ENCODE results near the gene VPS37C.
"Not testable (repeated sequence)": the region's sequence is repeated elsewhere in the genome, so short reads cannot be mapped to it uniquely, and the experiment has no call there.

VPS37C gene

GRCh38 chr11:61115498-61116224 is 45.6 kb downstream of the VPS37C start:
- DNase-seq = no peak

- no peak for DNase-seq
Measured at GRCh38 chr11:61114913-61115312, 46.3 kb downstream of the VPS37C start.

GRCh38 chr11:61113201-61113600 is 48.0 kb downstream of the VPS37C start:
- no peak for DNase-seq

GRCh38 chr11:61112575-61112974 is 48.7 kb downstream of the VPS37C start:
- no peak for DNase-seq

GRCh38 chr11:61111786-61112517 is 49.3 kb downstream of the VPS37C start:
- DNase-seq = no peak

- DNase-seq = no peak
Measured at GRCh38 chr11:61111050-61111435, 50.2 kb downstream of the VPS37C start.

- DNase-seq = no peak
Measured at GRCh38 chr11:61110255-61111049, 50.8 kb downstream of the VPS37C start.

GRCh38 chr11:61109671-61110070 is 51.6 kb downstream of the VPS37C start:
- no peak for DNase-seq

- DNase-seq = no peak
Measured at GRCh38 chr11:61108847-61109585, 52.2 kb downstream of the VPS37C start.

GRCh38 chr11:61107888-61108287 is 53.3 kb downstream of the VPS37C start:
- no peak for DNase-seq

- DNase-seq = no peak
Measured at GRCh38 chr11:61106894-61107470, 54.2 kb downstream of the VPS37C start.

- no peak for DNase-seq
Measured at GRCh38 chr11:61106296-61106695, 54.9 kb downstream of the VPS37C start.

GRCh38 chr11:61104963-61105362 is 56.3 kb downstream of the VPS37C start:
- DNase-seq = no peak

GRCh38 chr11:61103851-61104423 is 57.3 kb downstream of the VPS37C start:
- DNase-seq = no peak

- no peak for DNase-seq
Measured at GRCh38 chr11:61102667-61103571, 58.3 kb downstream of the VPS37C start.

GRCh38 chr11:61098778-61099177 is 62.4 kb downstream of the VPS37C start:
- no peak for DNase-seq

- not testable (repeated sequence) for DNase-seq
Measured at GRCh38 chr11:61098261-61098660, 63.0 kb downstream of the VPS37C start.

- DNase-seq = no peak
Measured at GRCh38 chr11:61095021-61095420, 66.2 kb downstream of the VPS37C start.

GRCh38 chr11:61094167-61094566 is 67.1 kb downstream of the VPS37C start:
- DNase-seq = not testable (repeated sequence)

GRCh38 chr11:61092908-61093763 is 68.1 kb downstream of the VPS37C start:
- DNase-seq = no peak

Measured in right forelimb (tissue), 1 donor.